GM18507 (cell line): Measurements from ENCODE around the gene KY.

ENCODE experiments used
- DNase-seq: peaks from one replicate; pipeline ENCODE4 v3.0.0; 2011; ENCODE audit warnings: low read depth; ENCODE audit not compliant: insufficient read length; ENCODE audit errors: extremely low spot score
- FAIRE-seq: peaks from 2 replicates; lab custom pipeline; 2011; peaks lifted over from hg19 to GRCh38; lab: Jason Lieb, UNC

Gene KY

DNA sequence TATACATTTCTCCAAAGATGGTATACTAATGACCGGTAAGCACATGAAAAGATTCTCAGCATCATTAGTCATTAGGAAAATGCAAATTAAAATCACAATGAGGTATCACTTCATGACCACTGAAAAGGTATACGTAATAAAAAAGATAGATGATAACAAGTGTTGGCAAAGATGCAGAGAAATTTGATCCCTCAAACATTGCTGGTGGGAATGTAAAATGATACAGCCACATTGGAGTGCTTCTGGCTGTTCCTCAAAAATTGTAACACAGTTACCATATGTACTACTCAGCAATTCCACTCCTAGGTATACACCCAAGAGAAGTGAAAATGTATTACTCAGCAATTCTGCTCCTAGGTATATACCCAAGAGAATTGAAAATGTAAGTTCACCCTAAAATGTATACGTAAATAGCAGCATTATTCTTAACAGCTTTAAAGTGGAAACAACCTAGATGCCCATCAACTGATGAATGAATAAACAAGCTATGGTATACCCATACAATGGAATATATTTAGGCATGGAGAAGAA is 25.0 kb upstream of the KY start:
- no peak for FAIRE-seq
- DNase-seq, result no peak

DNA sequence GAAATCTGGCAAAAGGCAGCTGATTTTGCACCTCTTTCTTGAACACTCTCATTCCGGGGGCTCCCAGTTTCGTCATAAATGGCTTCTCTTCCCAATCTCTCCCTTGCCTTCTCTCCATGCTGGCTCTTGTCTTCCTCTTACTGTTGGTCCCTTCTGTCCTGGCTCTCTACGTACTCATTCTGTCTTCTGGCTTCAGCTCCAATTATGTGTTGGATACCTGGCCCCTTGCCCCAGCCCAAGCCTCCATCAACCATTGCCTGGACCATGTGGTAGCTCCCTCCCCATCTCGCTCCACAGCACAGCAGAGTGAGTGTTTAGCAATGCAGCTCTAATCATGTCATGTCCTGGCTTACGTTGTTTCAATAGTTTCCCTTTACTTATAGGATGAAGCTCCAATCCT is 21.7 kb upstream of the KY start:
- no peak for DNase-seq
- no peak for FAIRE-seq

DNA sequence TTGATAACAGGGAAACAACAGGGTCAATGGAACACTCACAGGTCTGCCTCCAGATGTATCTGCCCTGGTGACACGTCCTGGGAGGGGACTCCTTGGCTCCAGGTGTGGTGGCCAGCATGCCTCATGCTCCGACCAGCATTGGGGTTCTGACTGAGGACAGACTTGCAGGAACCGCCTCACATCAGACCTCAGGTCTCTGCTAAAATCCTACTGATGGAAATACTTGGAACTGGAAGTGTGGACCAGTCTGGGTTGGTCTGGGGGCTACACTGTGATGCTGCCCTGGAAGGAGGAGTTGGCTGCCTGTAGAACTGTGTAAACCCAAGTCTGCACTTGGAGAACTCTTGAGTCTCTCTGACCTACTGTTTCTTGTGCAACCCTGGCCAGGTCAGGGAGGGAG is 17.1 kb upstream of the KY start:
- no peak for DNase-seq
- no peak for FAIRE-seq

DNA sequence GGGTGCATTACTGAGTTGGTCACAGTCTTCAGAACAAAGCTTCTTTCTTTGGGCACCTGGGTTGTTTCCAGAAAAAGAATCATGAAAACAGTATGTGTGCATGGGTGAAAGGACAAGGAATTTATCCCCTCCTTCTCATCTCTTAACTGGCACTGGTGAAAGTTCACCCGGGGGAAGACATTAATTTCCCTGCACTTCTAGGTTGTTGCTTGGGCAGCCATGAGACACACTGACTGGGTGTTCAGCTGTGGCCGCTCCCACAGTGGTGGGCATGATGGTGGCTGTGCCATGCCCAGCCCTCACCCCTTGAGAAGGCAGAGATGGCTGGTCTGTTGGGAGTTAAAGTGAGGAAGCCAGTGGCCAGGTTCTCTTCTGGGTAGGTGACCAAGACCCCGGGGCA is 16.6 kb upstream of the KY start:
- FAIRE-seq (no peak), DNase-seq (no peak)

DNA sequence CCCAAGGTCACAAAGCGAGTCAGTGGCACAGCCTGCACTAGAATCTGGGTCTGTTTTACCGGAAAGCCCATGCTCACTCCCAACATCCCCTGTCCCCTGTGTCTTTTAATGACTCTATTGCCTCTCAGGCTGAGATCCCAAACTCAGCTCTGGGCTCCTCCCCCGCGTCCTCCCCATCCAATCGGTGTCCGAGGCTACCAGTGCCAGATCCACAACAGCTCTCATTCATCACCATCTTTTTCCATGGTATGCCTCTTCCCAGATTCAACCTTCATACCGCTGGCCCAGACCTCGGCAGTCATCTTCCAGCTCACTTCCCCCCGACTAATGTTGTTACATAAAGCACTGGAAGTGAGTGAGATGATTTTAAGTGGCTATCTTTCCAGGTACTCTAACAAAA is 16.1 kb upstream of the KY start:
- DNase-seq, result no peak
- no peak for FAIRE-seq

DNA sequence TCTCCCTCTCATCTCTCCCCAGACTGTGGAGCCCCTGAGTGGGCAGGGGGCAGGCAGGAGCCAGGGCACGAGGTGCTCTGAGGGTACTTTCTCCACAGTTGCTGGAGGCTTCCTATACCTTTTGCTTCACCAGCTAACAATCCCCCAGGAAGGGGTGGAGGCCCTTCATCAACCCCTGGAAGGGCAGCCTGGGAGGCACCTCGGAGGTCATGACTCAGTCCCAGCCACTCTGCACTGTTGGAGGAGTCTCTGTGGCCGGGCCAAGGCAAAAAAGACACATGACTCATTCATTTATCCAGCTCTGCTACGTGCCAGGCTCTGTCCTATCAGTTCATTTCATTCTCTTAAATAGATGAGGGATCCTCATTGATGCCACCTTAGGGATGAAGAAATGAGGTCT is 15.6 kb upstream of the KY start:
- FAIRE-seq, result no peak
- DNase-seq, result no peak

DNA sequence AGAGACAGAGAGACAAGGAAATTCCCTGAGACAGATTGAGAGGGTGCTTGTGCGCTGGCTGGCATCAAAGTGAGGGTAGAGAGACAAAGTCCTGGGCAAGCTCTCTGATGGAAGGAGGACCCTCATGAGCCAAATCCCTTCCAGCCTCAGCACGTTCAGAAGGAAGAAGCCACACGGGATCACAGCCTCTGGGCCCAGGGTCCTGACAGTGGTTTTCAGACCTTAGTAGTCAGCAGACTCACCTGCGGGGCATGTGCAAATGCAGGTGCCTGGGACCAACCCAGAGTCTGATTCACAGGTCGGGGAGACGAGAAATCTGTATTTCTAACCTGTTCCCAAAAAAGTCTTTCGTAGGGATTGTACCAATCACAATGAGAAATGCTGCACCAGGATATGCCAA is 15.2 kb upstream of the KY start:
- no peak for FAIRE-seq
- DNase-seq, result no peak

DNA sequence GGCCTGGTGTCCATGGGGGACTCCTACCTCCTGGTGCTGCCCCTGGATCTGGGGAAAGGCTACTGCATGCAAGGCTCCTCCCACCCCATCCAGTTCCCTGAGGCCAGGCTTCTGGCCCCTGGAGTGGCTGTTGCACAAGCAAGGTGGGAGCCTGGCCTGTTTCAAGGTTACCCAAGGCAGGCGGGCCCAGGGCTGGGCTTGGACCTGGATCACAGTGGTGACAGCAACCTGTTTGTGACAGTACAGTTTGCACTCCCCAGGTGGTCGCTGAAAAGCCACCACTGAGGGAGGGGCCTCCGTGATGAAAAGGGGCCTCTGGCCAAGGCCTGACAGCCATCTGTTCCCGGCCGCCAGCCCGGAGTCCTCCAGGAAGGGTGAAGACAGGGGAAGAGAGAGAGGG is 14.4 kb upstream of the KY start:
- DNase-seq, result no peak
- FAIRE-seq, result no peak

DNA sequence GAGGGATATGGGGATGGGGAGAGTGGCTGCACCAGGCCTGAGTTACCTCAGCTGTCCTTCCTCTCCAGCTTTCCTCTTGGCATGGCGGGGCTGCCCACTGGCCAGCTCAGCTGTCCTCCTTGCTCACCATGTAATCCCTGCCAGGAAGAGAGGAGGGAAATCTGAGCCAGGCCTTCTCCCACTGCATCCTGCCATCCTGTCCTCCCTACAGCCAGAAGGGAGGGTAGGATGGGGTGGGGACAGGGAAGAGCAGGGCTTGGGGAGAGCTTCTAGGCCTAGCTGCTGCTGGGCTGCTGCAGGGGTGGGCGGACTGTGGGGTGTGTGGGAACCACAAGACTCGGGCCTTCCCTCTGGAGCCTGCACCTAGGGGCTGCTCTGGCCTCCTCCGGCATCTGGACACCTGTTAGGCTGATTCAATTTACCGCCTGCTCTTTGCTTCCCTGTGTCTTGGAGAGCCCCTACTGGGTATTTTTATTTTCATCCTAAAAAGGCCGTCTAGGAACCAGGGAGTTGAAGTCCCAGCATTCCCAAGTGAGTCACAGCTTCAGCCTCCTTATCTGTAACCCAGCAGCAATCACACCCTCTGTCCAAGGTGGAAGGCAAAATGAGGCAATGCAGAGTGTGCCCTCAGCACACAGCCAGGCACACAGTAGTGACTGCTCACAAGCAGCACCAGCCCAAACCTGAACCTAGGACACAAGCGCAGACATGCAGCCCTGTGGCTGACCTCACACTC is 13.1 kb upstream of the KY start:
- no peak for DNase-seq
- FAIRE-seq, result no peak

DNA sequence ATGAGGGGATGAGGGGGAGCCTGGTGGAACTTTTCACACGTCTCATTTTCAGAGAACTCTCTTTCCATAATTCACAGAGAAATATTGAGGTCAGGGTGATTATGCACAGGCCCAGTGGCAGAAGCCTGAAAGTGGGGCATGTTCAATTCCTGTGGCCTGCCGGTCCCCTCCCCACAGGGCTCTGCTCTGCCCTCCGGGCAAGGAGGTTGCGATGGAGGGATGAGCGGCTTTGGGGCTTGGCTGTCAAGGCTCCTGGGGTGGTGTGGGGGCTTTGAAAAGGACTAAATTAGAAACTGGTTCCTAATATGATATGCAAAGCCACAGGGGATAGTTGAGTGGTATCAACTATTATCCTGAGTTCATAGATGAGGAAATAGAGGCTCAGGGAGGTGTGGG is 9.2 kb upstream of the KY start:
- DNase-seq (no peak), FAIRE-seq (no peak)

DNA sequence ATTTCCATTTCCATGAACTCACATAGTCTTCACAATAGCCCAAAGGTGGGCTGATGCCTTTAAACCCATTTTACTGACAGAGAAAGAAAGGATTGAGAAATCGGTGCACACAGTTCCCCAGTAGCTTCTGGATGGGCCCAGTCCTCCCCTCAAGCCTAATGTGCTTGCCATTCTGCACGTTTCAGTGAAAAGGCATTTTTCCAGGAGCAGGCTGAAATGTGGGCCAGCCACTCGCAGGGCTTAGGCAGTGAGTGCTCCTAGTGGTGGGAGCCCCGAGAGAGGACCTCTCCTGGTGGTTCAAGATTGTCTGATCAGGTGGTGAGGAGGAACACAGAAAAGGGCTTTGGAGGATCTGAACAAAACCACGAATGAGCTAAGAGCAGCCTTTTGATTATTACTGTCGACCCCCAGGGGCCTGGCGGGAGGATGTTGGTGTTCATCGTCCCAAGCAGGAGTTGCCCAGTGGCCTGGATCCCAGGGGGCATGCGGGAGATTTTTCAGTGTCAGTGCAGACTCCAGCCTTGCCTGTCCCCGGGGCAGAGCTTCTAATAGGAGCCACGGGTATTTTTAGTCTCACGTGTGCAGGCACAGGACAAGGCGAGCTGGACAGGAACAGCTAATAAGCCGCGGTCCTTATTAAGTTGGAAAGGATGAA is 8.7 kb upstream of the KY start:
- DNase-seq (no peak), FAIRE-seq (no peak)

DNA sequence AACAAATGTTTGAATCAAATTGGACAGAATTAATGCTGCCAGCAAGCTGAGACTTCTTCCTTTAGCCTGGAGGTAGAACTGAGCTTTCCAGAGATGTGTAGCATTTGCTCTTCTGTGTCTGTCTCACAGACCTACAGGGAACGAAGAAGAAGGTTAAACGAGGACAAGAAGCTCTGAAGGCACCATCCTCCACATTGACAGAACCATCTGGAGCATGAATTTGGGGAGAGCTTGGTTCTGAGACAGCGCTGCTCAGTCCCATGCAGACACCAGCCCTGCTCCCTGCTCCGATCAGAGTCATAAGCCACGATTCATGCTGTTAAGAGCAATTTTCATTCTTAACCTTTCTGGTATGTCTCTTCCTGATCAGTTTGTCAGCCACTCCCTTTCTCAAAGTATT is 7.7 kb upstream of the KY start:
- FAIRE-seq (no peak), DNase-seq (no peak)

DNA sequence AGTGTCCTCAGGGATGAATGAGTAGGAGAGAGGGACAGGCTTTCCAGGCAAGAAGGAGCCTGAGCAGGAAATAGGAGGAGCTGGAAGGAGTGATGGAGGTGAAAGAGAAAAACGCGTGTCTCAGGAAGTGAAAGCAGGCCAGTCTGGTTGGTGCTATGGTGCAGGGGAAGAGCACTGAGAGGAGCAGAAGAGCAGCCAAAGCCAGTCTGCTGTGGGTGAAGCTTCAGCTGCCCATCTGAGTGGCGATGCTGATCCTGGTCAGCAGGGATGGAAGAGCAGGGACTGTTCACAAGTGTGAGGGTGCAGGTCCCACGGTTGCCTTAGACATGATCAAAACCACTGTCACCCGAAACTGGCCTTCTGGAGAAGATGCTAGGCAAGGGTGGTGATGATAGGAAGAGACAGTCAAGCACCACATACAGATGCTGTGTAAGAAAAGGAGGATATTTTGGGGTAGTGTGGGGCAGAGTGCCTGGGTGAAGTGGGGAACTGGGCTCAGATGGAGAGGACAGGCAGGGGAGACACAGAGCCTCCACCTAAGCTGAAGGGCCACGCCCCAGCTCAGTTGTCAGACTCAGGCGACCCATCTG is 5.5 kb upstream of the KY start:
- no peak for DNase-seq

DNA sequence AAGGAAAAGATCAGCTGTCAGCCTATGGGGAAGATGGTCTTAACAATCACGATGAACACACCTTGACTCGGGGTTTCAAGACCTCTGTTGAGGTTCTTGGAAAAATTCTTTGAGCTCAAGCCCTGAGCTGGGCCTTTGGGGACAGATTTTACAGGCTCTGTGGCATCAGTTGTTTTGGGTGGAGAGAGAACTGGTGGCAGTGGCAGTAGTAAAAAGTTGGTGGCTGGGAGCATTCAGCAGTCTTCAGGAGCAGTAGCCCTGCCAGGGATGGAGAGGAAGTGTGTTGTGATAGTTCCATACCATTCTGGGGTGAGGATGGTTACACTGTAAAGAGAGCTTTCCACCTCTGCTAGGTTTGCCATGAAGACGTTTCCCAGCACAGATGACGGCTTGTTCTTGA is 4.9 kb upstream of the KY start:
- DNase-seq, result no peak
- no peak for FAIRE-seq

More for the DNA sequence above, 5.5 kb upstream of the KY start:
- FAIRE-seq, result no peak

DNA sequence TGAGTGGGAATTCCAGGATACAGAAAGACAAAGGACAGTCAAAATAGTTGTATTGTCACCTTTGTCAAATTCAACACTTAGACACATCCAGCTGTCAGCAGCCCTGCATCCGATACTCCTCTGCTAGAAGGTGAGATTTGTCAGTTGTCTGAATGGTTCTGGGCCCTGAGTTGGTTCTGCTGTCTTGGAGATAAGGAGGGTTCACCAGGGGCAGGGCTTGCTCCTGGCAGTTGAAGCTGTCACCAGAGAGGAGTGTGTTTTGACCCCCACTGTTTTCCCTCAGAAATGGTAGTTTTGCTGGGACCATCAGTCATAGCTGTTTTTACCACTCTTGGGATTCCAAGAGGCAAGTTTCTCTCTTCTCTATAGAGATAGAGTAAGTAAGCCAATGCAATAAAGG is 3.2 kb upstream of the KY start:
- no peak for FAIRE-seq
- no peak for DNase-seq

DNA sequence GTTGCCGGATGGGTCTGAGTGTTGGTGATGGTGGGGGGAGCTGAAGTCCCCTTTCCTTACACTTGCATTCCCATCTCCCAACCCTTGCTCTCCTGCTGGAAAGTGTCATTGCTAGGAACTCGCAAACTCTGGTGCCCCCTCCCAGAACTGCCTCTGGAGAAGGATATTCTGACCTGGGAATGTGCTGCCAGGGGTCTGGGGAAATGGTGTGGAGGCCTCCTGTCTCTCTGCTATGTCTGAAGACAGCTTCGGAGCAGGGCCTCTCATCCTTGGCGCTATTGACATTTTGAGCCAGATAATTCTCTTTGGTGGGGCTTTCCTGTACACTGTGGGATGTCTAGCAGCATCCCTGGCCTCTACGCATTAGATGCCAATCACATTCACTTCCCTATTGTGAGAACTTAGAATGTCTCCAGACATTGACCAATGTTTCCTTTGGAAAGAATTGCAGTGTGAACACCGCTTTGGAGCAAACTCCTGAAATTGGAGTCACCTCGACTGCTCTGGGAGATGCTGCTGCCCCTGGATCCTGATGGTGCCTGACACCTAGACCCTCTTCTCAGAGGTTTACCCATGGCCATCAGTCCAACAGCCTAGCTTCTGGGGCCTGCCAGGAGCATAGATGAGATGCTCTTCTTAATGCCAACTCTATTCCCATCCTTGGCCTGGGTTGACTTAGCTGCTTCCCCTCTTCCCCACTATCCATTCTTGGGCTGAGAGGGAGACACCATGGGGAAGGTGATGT is 2.2 kb upstream of the KY start:
- FAIRE-seq (no peak), DNase-seq (no peak)

DNA sequence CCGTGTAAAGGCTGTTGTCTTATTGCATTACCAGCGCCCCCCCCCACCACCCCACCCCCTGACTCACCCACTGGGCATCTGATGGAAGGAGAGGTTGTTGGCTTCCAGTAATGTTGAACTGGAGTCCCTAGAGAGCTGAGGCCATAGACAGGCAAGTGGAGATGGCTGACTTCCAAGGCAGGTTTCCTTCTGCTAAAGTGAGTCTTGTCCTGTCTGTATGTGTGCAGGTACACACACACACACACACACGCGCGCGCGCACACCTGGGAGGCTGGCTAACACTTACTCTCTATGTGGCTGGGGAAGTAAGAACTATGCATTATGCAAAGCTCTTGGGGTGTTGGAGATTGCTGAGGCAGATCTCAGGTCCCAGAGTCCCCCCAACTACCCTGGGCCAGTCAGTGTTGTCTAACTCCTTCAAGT is 1.6 kb upstream of the KY start:
- FAIRE-seq, result no peak
- DNase-seq, result no peak

DNA sequence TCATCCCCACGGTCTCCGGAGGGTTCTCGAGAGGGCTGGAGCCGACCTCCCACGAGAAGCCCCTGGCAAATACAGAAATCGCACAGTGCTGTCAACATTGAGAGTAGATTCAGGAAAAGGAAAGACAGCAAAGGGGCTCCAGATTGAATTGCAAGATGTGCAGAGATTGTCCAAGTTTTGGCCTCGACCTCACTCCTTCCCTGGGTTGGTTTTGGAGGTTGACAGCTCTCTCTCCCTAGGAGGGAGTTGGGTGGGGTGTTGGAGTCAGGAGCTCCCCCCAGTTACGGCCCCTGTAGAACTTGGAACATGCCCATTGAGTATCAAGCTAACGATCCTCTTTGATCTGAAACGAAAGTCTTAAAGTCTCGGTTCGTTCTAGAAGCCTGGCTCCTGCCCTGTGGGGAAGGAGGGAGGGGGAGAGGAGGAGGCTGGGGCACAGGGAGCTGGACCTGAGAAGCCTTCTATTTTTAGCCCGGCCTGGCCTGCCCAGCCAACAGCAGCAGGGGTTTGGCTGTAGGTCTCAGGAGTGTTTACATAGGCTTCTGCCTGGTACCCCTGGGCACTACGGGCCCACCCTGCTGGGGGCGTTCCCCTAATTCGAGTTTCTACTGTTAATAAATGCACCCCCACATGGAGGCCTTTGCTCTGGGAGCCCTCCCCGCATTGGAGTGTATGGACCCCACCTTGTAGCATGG is 672 bp upstream of the KY start:
- DNase-seq (no peak), FAIRE-seq (no peak)

DNA sequence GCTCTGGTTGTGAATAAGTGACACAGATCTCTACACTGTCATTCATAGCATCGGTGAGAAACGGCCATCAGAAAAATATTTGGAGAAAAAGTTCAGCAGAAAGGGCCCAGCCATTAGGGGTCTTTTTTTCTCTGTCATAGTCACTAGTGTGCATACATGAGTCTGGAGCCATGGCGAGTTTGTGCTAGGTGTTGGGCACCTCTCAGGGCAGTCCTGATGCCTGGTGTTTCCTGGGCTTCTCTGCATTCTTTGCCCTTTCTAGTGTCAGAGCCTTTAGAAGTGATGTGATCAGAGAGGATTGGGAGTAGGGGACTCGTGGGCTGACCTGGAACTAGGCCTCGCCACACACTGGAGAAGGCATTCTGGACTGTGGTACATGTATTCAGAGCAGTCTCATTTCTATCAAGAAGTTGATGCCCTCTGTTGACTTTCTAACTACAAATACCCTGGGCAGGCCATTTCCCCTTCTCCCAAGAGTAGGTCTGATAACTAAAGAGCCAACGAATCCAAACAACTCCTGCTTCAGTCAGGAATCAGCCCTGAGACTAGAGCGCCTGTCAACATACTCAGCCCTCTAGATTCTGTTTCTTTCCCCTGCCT is 1.6 kb downstream of the KY start:
- FAIRE-seq, result no peak
- DNase-seq, result no peak
